ENCODE data around the gene TAF10.

TAF10 gene

DNA sequence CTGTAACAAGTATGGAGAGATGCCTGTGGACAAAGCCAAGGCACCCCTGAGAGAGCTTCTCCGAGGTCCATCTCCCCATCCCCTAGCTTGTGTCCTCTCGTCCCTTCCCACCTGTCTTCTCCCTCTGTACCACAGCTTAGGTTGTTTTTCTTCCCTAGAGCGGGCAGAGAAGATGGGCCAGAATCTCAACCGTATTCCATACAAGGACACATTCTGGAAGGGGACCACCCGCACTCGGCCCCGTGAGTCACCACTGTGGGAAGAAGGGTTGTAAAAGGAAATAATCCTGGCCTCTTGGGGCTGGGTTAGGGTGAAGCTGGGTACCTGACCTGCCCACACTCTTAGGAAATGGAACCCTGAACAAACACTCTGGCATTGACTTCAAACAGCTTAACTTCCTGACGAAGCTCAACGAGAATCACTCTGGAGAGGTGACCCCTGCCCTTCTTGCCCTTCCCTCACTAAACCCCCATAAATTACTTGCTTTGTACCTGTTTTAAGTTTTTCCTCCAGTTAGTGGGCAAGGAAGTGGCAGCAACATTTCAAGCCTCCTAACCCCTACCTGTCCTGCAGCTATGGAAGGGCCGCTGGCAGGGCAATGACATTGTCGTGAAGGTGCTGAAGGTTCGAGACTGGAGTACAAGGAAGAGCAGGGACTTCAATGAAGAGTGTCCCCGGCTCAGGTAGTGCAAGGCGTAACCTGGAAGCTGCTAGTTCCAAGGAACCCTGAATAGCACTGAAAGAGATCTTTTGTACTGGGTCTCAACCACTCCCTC, 3.1 kb downstream of the TAF10 start:
- DNase-seq (ENCODE audit: low read depth in 3 of 3) = no peak

DNA sequence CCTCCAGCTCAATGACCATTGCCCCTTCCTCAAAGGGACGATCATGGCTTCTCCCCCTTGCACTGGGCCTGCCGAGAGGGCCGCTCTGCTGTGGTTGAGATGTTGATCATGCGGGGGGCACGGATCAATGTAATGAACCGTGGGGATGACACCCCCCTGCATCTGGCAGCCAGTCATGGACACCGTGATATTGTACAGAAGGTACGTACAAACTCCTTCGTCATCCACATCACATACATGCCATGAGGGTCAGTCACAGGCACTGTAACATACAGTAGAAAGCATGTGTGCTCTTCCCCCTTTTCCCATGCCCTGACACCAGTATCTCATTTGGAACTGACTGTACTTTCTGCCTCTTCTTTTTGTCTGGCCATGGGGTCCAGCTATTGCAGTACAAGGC, 4.0 kb downstream of the TAF10 start:
- no peak for DNase-seq (ENCODE audit: low read depth in 3 of 3)

GRCh38 chr11:6607190-6607795, 4.7 kb downstream of the TAF10 start:
- DNase-seq (ENCODE audit: low read depth in 3 of 3) = no peak

DNA sequence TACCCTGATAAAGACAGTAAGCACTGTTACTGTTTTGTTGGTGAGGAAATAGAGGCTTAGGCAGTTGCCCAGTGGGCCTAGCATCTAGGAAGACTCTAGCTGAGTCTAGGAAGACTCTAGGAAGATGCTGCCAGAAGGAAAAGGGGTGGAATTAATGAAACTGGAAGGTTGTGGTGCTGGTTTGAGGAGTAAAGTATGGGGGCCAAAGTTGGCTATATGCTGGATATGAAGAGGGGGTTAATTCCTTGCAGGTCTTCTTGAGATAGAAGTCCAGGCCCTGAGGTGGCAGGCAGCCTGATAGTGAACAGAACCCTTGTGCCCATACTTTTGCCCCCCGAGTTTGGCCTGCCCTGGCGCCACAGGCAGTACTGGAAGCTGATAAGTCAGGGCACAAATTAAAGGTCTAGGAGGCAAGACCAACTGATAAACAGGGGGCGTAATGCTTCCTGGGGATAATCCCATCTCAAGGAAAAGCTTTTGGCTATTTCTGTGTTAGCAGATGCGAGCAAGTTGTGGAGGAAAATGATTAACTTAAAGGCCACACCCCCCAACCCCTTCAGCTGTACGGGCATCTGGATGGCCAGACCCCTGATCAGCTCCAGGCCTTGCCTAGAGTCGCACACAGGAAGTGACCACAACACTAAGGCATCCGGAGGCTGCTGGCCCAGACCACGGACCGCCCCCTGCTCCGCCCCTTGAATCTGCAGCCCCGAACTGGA, 5.4 kb downstream of the TAF10 start:
- no peak for DNase-seq (ENCODE audit: low read depth in 3 of 3)

- no peak for DNase-seq (ENCODE audit: low read depth in 3 of 3)
These were observed 7.2 kb downstream of the TAF10 start for GRCh38 chr11:6604790-6605189.

GRCh38 chr11:6604081-6604626, 7.9 kb downstream of the TAF10 start:
- DNase-seq (ENCODE audit: low read depth in 3 of 3) = peak in 1 of 3 experiments; percentile 38

DNA sequence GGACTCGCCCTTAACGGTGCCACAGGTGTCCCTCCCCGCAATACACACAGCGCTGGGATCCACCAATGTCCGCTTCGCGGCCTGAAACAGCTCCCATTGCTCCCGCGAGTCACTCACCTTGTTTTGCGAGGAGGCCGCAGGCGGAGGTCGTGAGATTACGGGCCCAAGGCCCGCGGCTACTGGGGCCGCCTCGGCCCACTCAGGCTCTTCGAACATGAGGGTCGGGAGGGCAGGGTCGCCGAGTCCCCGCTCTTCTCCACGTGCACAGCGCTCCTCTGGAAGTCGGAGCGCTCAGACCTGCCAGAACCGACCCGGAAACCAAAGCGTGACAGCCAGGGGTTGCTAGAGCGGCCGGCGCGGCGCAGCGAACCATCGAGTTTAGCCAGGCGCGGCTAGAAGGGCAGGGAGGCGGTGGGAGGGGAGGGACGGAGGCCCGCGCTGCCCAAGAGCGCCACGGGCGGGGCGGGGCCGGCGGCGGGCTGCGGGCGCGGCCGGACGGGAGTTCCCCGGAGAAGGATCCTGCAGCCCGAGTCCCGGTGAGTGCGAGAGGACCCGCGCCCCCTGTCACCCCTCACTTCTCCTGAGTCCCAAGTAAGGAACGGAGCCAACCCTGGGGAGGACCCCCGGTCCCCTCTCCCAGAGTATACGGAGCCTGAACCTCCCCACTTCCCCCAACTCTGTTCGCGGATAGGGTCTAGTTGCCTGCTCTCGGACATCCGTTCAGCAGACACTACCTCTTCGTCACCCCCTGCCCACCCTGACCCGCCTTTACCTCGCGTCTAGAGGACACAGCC, 8.5 kb downstream of the TAF10 start, which contains the start of the genes ILK and RRP8:
Gene ILK, plus strand, starts transcription at position 488 of the 794 bp plus-strand sequence. CDS start 498 bp downstream, outside the sequence.
Gene RRP8, minus strand, starts transcription at position 330 of the 794 bp plus-strand sequence. Its CDS starts 114 bp downstream, at position 216.
- peak; percentile 66 to 76 (median 70) for DNase-seq (ENCODE audit: low read depth in 3 of 3)

DNA sequence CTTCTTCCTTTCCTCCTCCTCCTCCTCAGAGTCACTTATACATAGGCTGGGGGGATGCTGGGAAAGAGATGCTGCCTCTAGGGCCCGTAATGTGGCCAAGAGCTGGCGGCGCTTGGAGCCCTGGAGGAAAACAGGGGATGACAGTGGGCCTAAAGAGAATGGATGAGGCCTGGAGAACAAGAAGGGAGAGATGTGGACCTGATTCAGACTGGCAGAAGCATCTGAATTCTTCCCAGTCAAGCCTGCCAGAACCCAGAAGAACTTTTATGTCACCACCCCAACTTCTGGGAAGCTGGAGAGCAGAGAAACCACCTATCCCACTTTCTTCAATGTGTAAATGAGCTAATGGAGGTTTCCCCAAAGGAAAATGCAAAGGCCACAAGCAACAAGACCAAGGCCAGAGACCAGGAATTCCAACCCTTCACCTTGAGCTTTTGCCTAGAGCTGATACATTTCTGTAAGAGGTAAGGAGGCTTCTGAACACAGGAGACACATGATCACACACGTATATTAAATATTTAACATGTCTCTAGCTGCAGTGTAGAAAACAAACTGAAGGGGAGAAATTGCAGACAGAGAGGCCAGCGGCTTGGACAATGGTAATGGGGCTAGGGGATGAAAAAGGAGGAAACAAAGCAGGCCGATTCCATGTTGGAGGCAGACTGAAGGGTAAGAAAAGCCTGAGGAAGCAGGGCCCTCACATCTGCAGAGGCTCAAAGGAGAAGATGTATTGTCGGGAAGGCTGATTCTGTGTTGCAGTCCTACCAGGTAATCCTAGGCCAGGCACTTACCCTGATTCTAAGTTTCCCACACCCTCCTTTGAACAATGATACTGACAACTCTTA, 9.7 kb downstream of the TAF10 start:
- DNase-seq (ENCODE audit: low read depth in 3 of 3) = no peak

DNA sequence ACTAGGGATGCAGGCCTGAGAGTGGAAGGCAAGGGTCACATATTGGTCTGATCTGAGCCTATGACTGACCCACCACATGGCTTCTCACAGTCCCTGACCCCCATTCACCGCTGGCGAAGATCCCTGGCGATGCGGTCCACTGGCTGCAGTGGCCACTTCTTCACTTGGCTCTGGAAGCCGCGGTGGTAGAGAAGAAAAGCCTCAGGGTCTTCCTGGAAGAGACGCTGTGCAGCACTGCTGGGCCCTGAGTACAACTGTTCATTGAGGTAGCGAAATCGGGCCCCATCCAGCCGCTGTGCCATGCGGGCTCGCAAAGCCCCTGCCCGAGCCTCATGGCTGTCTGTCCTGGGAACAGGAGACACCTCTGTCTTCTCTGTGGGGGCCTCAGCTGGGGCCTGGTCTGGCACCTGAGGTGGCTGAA, 11.0 kb downstream of the TAF10 start:
- no peak for DNase-seq (ENCODE audit: low read depth in 3 of 3)

- no peak for DNase-seq (ENCODE audit: low read depth in 3 of 3)
These were observed 12.1 kb downstream of the TAF10 start for GRCh38 chr11:6599881-6600390.

DNA sequence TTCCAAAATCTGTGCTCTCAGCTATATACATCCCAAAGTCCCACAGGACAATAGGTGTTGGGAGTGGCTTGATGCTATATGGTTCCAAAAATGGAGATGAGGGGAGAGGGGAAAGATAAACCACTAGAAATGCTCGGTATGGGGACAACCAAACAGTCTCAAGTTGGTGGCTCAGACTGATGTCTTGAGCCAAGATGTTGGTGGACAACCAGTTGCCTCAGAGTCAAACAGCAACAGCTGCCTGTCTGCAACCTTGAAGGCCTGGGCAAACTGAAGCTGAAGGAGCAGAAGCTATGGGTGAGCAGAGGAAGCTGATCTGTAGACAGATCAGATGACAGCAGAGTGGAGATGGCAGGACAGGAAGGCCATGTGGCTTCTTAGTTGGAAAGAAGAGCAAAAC, 12.6 kb downstream of the TAF10 start:
- no peak for DNase-seq (ENCODE audit: low read depth in 3 of 3)

DNA sequence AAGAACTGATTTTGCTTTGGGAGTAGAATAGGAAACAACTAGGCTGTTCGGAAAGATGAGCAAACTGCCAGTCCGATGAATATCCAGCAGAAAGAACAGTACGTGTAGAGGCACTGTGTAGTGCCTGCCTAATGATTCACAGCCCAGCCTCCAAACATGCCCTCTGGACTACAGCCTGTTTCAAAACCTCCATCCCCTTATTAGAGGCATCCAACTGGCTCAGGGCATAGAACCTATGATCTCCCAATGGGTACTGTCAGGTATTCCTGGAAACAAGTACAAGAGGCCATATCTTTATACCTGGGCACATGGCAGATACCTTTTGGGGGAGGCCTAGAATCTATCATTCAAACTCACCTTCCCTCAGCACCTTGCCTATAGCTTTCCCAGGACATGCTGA, 13.5 kb downstream of the TAF10 start:
- DNase-seq (ENCODE audit: low read depth in 3 of 3) = no peak

- DNase-seq (ENCODE audit: low read depth in 3 of 3) = no peak
These were observed 15.7 kb downstream of the TAF10 start for GRCh38 chr11:6596239-6596877.

DNA sequence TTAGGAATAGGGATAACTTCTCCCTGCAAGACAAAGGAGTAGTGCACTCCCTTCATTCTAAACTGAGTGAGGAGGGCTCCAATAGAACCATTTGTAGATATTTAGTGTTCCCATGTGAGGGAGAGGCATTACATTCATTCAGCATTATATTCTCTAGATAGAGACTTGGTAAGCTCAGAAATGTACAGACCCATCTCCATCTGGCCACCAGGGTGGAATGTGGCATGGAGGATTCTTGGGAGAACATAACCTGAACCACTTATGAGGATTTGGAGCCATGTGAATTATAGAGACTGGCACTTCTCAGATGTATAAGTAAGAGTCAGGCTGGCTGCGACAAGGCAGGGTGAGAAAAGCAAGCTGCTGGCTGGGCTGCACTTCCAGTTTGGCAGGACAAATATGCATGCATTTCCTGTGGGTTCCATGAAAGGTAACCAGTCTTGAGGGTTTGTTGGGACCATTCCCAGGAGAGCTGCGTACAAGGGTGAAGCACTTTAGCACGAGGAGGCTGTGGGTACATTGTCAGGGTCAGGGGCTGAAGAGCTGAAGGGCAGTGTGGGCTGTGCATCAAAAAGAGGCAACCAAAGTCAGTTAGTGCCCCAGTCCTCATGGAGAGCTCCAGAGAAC, 17.8 kb downstream of the TAF10 start:
- no peak for DNase-seq (ENCODE audit: low read depth in 3 of 3)

DNA sequence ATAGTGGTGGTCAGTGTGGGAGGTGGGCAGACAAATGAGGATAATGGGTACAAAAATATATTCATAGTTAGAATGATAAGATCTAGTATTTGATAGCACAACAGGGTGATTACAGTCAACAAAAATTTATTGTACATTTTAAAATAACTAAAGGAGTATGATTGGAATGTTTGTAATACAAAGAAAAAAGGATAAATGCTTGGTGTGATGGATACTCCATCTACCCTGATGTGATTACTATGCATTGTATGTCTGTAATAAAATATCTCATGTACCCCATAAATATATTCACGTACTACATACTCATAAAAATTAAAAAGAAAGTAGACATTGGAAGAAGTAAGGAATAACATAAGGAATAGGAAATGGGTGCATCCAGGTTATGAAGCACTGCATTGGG, 24.0 kb downstream of the TAF10 start:
- no peak for DNase-seq (ENCODE audit: low read depth in 3 of 3)

DNA sequence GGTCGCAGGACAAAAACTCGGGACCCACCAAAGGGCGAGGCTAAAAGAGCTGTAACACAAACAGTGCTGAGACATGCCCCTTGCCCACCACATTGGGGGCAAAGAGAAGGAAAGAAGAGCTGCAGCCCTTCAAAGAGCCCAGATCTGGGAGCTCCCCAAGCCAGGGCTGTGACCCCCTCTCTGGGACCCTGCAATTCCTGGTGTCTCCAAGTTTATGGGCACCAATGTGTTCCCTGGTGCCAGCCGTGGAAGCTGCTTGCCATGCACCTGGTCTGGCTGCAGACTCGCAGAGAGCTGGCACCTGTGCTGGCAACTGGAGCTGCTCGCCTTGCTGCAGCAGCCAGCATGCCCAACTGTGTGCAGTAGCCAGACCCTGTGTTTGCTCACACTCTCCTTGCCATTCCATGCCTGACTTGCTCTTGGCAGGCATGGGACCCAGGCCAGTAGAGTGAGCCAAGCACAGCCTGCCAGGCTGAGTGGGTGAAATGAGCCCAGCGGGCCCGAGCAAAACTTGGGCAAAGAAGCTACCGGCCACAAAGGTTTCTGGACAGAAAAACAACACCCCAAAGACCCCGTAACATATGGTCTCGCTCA, 24.6 kb downstream of the TAF10 start:
- DNase-seq (ENCODE audit: low read depth in 3 of 3) = no peak

DNA sequence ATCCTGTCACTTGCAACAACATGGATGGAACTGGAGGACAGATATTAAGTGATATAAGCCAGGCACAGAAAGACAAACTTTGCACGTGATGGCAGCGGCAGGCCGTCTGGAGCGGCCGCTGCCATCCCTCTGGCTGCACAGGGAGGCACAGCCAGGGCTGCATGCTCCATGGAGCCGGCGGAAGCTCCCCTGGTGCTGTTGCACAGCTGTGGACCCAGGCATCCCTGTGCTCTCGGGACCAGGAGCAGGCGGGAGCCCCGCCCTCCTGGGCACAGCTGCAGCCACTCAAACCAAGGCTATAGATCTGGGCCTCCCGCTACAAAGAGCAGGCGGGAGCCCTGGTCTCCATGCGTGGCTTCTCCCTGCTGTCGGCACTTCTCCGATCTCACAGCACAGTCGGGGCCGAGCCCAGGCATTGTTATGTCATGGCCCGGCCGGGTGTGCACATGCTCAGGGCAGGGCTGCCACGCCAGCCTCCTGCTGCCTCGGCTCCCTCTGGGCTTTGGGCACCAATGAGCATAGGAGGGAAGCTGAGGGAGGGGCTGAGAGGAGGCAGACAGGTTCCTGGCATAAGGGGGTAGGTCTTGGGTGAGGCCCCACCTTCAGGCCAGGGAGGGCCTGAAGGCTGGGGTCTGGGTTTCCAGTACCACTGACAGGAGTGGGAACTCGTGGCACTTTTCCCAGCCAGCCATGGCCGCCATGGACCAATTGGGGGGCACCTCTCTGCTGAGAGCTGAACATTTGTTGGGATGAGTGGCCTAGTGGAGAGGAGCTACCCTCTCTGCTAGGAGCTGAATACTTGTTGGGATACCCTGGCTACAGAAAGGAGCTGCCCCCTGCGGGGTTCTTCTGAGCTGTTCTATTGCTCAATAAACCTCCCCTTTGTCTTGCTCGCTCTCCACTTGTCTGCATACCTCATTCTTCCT, 25.3 kb downstream of the TAF10 start:
- no peak for DNase-seq (ENCODE audit: low read depth in 3 of 3)

GRCh38 chr11:6584528-6584927, 27.5 kb downstream of the TAF10 start:
- no peak for DNase-seq (ENCODE audit: low read depth in 3 of 3)
